Right lobe of liver (tissue), 6 donors: ENCODE measurements around the gene STAB1. TPM values are rescaled to one million over a fixed set of nuclear protein-coding genes. Genes with fewer than 3 reads are reported as not detected.

Experiments used
- ATAC-seq, 4 donors: fragments of 200-7000 bp; cut with Tn5 transposase; one replicate each; pipeline ENCODE4 v1.9.1; 2020; ENCODE audit warnings: mild to moderate bottlenecking in 4 of 4, moderate library complexity in 4 of 4
- DNase-seq, 3 donors: peaks; one replicate each; pipeline ENCODE4 v3.0.0-alpha.2; 2020
- H3K27ac ChIP-seq, 3 donors: fragments of 200-600 bp; one replicate each; pipeline ENCODE4 v1.8.0; 2022
- H3K27me3 ChIP-seq, 2 donors: fragments of 200-600 bp; one replicate each; pipeline ENCODE4 v1.8.0; 2022
- H3K36me3 ChIP-seq, 4 donors: fragments of 200-600 bp; sonication (generic) in 1 of 4; one replicate each; pipeline versions ENCODE4 v1.5.1 to v1.8.0; 2017 to 2022; ENCODE audit warnings: control low read depth in 1 of 4
- H3K4me1 ChIP-seq, 4 donors: fragments of 200-600 bp; sonication (generic) in 1 of 4; one replicate each; pipeline versions ENCODE4 v1.5.1 to v1.8.0; 2017 to 2022; ENCODE audit warnings: control low read depth in 1 of 4
- H3K4me3 ChIP-seq, 3 donors: fragments of 200-600 bp; one replicate each; pipeline ENCODE4 v1.8.0; 2022
- H3K9me3 ChIP-seq, 4 donors: fragments of 200-600 bp; sonication (generic) in 1 of 4; one replicate each; pipeline versions ENCODE4 v1.5.1 to v1.8.0; 2017 to 2022; ENCODE audit warnings: control low read depth in 1 of 4
- CTCF ChIP-seq, 4 donors: fragments of 200-600 bp in 3 of 4; fragments of 450-650 bp in 1 of 4; IDR thresholded peaks; one replicate each; pipeline versions ENCODE4 v1.5.1 to v1.8.0; 2016 to 2022; ENCODE audit warnings: antibody characterized with exemption in 4 of 4, mild to moderate bottlenecking in 2 of 4
- POLR2A ChIP-seq: fragments of 450-650 bp; IDR thresholded peaks from one replicate; pipeline ENCODE4 v1.6.1; 2017; ENCODE audit warnings: antibody characterized with exemption, mild to moderate bottlenecking
- WGBS: methylation state at CpG from one replicate; pipeline ENCODE4 v1.1.6; 2018; ENCODE audit warnings: low coverage, low lambda C conversion rate; ENCODE audit not compliant: insufficient coverage; ENCODE audit errors: missing lambda C conversion rate; 5-methylcytosine and 5-hydroxymethylcytosine counted together
- intact Hi-C, 2 donors: fragments of 100-400 bp; cut with DNase I; formaldehyde crosslinking; loops; one replicate each; pipeline versions ENCODE4 v1.11.2 to v1.14.1; 2022
- total RNA-seq, 6 experiments: library from RNA; depleted of rRNA in 2 of 6; stranded (reverse); fragments of >200 nt in 2 of 6; fragmentation: NEBNext Ultra II Directional in 3 of 6; extraction: Animal tissue kit (Norgen Biotek cat#: 25700) in 3 of 6; gene quantifications; one replicate each; pipeline versions ENCODE4 v1.1.0 to v1.2.4, GENCODE V29; 2016 to 2023
- donor health status: DM: no; HTN: yes; CAD: no.
- donor health status: DM: no; HTN: no; CAD: no.
- donor health status: DM: no; HTN: no; CAD: no.
- donor health status: DM: no; HTN: yes; CAD: no.
- donor health status: DM: no; HTN: yes; CAD: no.

The STAB1 gene
- total RNA-seq, 6 experiments from 2014 or later, result 60.7 to 268 (median 92.5) TPM

DNA sequence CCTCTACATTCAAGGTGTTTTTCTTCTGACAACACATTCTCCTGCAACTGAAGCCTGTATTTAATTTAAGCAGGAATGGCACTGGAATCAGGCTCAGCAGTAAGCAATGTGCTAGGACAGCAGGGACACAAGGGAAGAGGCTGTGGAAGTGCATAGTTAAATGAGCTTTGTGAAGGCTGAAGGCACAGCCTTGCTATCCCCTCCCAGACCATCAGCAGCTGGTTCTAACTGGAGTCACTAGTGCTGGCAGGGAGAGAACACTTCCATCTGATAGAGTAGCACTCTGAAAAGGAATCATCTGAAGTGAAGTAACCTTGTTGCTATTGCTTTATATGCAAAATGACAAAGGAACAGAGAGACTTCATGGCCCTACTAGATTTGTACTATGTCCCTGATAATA lies 56.0 kb downstream of the STAB1 start:
- Histone ChIP-seq H3K4me3 (no peak overlapping the region), H3K9me3 (no peaks in the 10 kb centered on the region), H3K27ac (no peak overlapping the region), H3K36me3 (peaks cover 4 to 65% (median 31%) of the 10 kb centered on the region in 4 donors), H3K4me1 (no peaks in the 10 kb centered on the region), H3K27me3 (no peaks in the 10 kb centered on the region)
- ATAC-seq, result no peak
- DNase-seq, result no peak
- intact Hi-C loops, result no loop called here
- TF ChIP-seq POLR2A, result no peak
- TF ChIP-seq CTCF (IDR thresholded peaks at IDR 0.05), result no peak

DNA sequence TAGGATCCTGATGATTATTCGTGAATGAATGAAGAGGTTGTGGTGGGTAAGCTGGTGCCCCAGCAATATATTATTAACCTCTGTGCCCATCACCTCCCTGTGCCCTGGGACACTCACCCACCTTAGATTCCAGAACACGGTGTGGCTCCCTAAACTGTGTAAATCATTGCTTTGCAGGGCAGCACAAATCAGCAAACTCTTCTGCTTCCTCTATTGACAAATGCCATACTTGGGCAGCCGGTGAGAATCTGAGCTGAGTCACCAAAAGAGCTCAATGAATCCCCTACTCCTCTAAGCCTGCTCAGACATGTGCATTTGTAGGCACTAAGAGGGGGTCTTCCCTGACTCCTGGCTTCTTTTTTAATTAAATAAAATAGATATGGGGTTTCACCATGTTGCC lies 57.0 kb downstream of the STAB1 start:
- intact Hi-C loops, result no loop called here
- ATAC-seq, result peak in 1 of 4 donors; percentile 19

GRCh38 chr3:52554026-52554755 lies 59.1 kb downstream of the STAB1 start:
- ATAC-seq, result peak; percentile 15 to 89 (median 52)
- peak in 1 of 4 donors; percentile 9 for TF ChIP-seq CTCF (IDR thresholded peaks at IDR 0.05)
- no peak for TF ChIP-seq POLR2A
- WGBS, result 71% methylated on average over 4 of the region's 5 CpGs
- DNase-seq, result peak in 2 of 3 donors; percentile 60 to 73
- Histone ChIP-seq H3K27ac (no peak overlapping the region), H3K9me3 (no peaks in the 10 kb centered on the region), H3K4me1 (no peaks in the 10 kb centered on the region), H3K4me3 (no peak overlapping the region), H3K36me3 (peaks cover 0 to 52% (median 27%) of the 10 kb centered on the region in 4 donors), H3K27me3 (no peaks in the 10 kb centered on the region)
- intact Hi-C loops, result no loop called here

More for the DNA sequence above, 57.0 kb downstream of the STAB1 start:
- Histone ChIP-seq H3K36me3 (peaks cover 4 to 58% (median 30%) of the 10 kb centered on the region in 4 donors), H3K4me1 (no peaks in the 10 kb centered on the region), H3K4me3 (no peak overlapping the region), H3K9me3 (no peaks in the 10 kb centered on the region), H3K27ac (no peak overlapping the region), H3K27me3 (no peaks in the 10 kb centered on the region)
- TF ChIP-seq CTCF (IDR thresholded peaks at IDR 0.05), result no peak
- TF ChIP-seq POLR2A, result no peak
- 0% methylated on average over 1 of the region's 3 CpGs for WGBS
- no peak for DNase-seq

- Histone ChIP-seq H3K9me3 (no peaks in the 10 kb centered on the region), H3K4me3 (no peak overlapping the region), H3K27ac (no peak overlapping the region), H3K4me1 (no peaks in the 10 kb centered on the region), H3K27me3 (no peaks in the 10 kb centered on the region), H3K36me3 (peaks cover 0 to 52% (median 27%) of the 10 kb centered on the region in 4 donors)
- 93% methylated on average over 1 of the region's 1 CpG for WGBS
- ATAC-seq, result no peak
- no peak for DNase-seq
- TF ChIP-seq POLR2A (no peak), CTCF (IDR thresholded peaks at IDR 0.05) (no peak)
- intact Hi-C loops, result no loop called here
Measured at GRCh38 chr3:52555056-52555455, 59.9 kb downstream of the STAB1 start.
